Osteoblast (primary cell): ENCODE results near the gene MLLT11. TPM values are rescaled to one million over a fixed set of nuclear protein-coding genes. Genes with fewer than 3 reads are reported as not detected.
A peak's percentile ranks its signal among the peaks of the same experiment; 100 is the strongest.

ENCODE experiments used
- DNase-seq: peaks from one replicate; pipeline ENCODE4 v3.0.0; 2011; ENCODE audit warnings: low spot score, mixed read lengths; ENCODE audit not compliant: insufficient read length; ENCODE audit errors: missing footprints
- H2AFZ ChIP-seq: 2 replicates; pipeline ENCODE4 v1.6.0; 2011; ENCODE audit warnings: mild to moderate bottlenecking, low read length
- H3K27ac ChIP-seq: 2 replicates; pipeline ENCODE4 v1.5.1; 2011; ENCODE audit warnings: mild to moderate bottlenecking, low read depth, low read length, moderate library complexity
- H3K27me3 ChIP-seq: 2 replicates; pipeline ENCODE4 v1.6.0; 2012; ENCODE audit warnings: mild to moderate bottlenecking, control low read depth, inconsistent platforms, low read length, moderate library complexity; ENCODE audit not compliant: insufficient read depth
- H3K36me3 ChIP-seq: 2 replicates; pipeline ENCODE4 v1.5.1; 2011; ENCODE audit warnings: mild to moderate bottlenecking, low read length, control low read depth, moderate library complexity; ENCODE audit not compliant: insufficient read depth
- H3K4me1 ChIP-seq: 2 replicates; pipeline ENCODE4 v1.5.1; 2011; ENCODE audit warnings: mild to moderate bottlenecking, low read length, control low read depth, moderate library complexity; ENCODE audit not compliant: insufficient read depth
- H3K4me2 ChIP-seq: 2 replicates; pipeline ENCODE4 v1.6.0; 2011; ENCODE audit warnings: mild to moderate bottlenecking, low read length; ENCODE audit not compliant: insufficient read depth
- H3K4me3 ChIP-seq: fragments of 200-600 bp; sonication (generic); 3 replicates; pipeline ENCODE4 v1.5.1; 2012; ENCODE audit warnings: mild to moderate bottlenecking, low read length, inconsistent platforms; ENCODE audit not compliant: insufficient read depth
- H3K79me2 ChIP-seq: 2 replicates; pipeline ENCODE4 v1.6.0; 2012; ENCODE audit warnings: mild to moderate bottlenecking, low read length, control low read depth, inconsistent platforms; ENCODE audit not compliant: insufficient read depth
- H3K9me3 ChIP-seq: 2 replicates; pipeline ENCODE4 v1.5.1; 2011; ENCODE audit warnings: low read depth, low read length, control low read depth
- H4K20me1 ChIP-seq: 2 replicates; pipeline ENCODE4 v1.6.0; 2012; ENCODE audit warnings: mild to moderate bottlenecking, low read length, control low read depth; ENCODE audit not compliant: insufficient read depth
- total RNA-seq: library from RNA; depleted of rRNA; stranded (reverse); fragments of >200 nt; gene quantifications from 2 replicates; pipeline ENCODE4 v1.2.3, GENCODE V29; 2012
- TF ChIP-seq, protein P1 (sequence below): IDR thresholded peaks from 2 replicates; pipeline ENCODE4 v1.5.1; 2011; ENCODE audit warnings: mild to moderate bottlenecking, low read depth, low read length, moderate library complexity; ENCODE audit errors: extremely low read depth

MLLT11 gene
- total RNA-seq, 1 donor = 1.4 TPM

DNA sequence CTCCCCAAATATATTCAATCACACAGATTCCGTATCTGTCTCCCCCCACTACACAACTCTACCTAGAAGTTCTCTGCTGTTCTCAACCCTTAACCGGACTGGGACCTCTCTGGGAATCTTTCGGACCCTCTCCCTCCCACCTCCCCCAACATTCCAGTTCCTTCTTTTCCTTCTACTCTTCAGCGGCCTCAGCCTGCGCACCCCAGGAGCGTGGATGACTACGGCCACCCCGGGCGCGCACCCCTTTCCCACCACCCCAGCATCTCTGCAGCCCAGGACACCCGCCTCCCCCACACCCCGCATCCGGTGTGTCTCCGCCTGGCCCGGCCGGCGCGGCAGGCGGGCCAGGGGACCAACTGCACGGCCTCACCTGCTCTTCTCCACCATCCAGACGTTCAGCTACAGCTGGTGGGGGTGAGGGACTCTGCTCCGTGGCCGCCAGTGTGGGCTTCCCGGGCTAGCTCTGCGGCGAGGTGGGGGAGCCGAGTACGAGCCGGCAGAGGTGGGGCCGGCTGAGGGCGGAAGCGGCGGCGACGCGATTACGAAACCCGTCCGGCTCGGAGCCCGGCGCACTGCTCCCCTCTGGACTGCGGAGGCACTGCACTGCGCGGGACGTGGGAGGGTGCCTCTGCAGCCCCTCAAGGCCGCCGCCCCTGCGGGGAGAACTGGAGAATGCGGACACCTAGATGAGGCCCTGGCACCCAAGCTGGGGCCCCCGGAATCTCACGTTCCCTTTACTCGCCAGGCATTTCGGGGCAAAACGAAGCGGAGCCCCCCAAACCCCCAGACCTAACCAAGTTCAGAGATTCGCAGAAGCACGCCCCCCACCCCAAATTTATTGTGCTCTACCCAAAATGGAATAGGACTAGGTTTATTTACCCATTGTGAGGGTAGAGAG lies 839 bp upstream of the MLLT11 start, which contains the start of gene CDC42SE1:
TSS of gene CDC42SE1 (minus strand) at position 514 of the 898 bp plus-strand sequence. CDS start 3,892 bp downstream, outside the sequence.
- H3K4me3 ChIP-seq = peak within 1 kb of the TSS; percentile 98
- peaks cover 43% of the 10 kb centered on the region for H3K4me1 ChIP-seq
- TF ChIP-seq, protein P1, sequence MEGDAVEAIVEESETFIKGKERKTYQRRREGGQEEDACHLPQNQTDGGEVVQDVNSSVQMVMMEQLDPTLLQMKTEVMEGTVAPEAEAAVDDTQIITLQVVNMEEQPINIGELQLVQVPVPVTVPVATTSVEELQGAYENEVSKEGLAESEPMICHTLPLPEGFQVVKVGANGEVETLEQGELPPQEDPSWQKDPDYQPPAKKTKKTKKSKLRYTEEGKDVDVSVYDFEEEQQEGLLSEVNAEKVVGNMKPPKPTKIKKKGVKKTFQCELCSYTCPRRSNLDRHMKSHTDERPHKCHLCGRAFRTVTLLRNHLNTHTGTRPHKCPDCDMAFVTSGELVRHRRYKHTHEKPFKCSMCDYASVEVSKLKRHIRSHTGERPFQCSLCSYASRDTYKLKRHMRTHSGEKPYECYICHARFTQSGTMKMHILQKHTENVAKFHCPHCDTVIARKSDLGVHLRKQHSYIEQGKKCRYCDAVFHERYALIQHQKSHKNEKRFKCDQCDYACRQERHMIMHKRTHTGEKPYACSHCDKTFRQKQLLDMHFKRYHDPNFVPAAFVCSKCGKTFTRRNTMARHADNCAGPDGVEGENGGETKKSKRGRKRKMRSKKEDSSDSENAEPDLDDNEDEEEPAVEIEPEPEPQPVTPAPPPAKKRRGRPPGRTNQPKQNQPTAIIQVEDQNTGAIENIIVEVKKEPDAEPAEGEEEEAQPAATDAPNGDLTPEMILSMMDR = peak; percentile 50
- no peaks in the 10 kb centered on the region for H3K27me3 ChIP-seq
- H3K27ac ChIP-seq = peak within 1 kb of the TSS; percentile 94
- H4K20me1 ChIP-seq = peaks cover 40% of the 10 kb centered on the region
- H3K79me2 ChIP-seq = peaks cover 88% of the 10 kb centered on the region
- no peaks in the 10 kb centered on the region for H3K9me3 ChIP-seq
- peak; percentile 96 for DNase-seq
- H3K36me3 ChIP-seq = peaks cover 27% of the 10 kb centered on the region
- H2AFZ ChIP-seq = peak within 1 kb of the TSS; percentile 95
- peak within 1 kb of the TSS; percentile 100 for H3K4me2 ChIP-seq

DNA sequence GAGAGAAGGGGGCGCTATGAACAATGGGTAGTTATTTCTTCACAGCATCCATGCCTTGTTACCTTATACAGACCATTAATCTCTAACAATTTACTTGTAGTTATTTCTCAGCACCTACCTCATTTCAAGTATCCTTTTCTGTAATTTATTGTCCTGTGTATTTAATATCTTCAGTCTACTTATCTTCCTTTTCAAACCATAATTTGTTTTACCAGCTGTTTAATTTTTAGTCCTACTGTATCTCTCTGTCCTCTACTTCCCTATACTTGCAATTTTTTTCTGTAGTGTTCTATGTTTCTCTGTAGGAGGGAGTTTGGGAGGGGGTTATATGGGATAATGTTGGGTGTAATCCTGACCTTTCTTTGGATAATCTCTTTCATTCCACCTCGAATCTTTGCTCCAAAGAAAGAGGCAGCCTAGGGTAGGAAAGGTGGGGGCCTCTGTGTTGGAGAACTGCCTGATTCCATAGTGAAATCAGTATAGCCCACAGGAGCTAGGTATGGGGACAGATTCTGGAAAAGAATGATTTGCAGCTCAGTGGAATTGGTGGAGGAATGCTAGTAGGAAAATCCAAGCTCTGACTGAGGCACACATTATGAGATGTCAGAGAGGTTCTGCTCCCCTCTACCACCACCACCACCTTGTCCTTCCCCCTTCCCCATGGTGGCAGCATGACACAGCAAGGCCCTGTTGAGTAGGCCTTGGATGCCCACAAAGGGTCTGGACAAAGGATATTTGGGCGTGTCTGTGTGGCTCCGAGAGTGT lies 642 bp downstream of the MLLT11 start:
- peak overlapping the region; percentile 95 for H2AFZ ChIP-seq
- peak overlapping the region; percentile 94 for H3K27ac ChIP-seq
- peaks cover 38% of the 10 kb centered on the region for H3K4me1 ChIP-seq
- H4K20me1 ChIP-seq = peaks cover 27% of the 10 kb centered on the region
- peak overlapping the region; percentile 98 for H3K4me3 ChIP-seq
- peaks cover 12% of the 10 kb centered on the region for H3K36me3 ChIP-seq
- no peak for DNase-seq
- TF ChIP-seq, protein P1 = no peak
- H3K27me3 ChIP-seq = no peaks in the 10 kb centered on the region
- H3K9me3 ChIP-seq = no peaks in the 10 kb centered on the region
- peak overlapping the region; percentile 100 for H3K4me2 ChIP-seq
- peaks cover 88% of the 10 kb centered on the region for H3K79me2 ChIP-seq

DNA sequence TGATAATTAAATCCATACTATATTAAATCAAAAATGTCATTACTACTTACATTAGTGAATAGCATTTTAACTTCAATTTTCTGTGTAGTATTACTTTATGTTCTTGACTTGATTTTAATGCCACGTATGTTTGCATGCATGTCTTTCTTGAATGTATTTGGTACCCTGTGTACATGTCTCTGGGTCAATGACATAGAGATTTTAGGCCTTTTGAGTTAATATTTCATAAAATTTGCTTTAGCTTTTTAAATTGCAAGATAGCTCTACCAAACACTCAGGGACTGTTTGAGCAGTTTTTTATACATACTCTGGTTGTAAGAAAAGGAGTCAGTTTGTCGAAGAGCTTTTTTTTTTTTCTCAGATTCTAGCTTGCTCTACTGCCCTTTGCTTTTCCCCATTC lies 1.5 kb downstream of the MLLT11 start:
- Histone ChIP-seq H3K79me2 (peaks cover 86% of the 10 kb centered on the region), H2AFZ (no peak overlapping the region), H3K4me3 (peak overlapping the region; percentile 38), H3K9me3 (no peaks in the 10 kb centered on the region), H3K27ac (peak overlapping the region; percentile 94), H3K4me2 (peak overlapping the region; percentile 100), H3K36me3 (peaks cover 3% of the 10 kb centered on the region), H3K27me3 (no peaks in the 10 kb centered on the region), H4K20me1 (peaks cover 18% of the 10 kb centered on the region), H3K4me1 (peaks cover 30% of the 10 kb centered on the region)
- TF ChIP-seq, protein P1 = no peak
- DNase-seq = no peak
